Measurements from ENCODE around the gene SNCB.

DNA sequence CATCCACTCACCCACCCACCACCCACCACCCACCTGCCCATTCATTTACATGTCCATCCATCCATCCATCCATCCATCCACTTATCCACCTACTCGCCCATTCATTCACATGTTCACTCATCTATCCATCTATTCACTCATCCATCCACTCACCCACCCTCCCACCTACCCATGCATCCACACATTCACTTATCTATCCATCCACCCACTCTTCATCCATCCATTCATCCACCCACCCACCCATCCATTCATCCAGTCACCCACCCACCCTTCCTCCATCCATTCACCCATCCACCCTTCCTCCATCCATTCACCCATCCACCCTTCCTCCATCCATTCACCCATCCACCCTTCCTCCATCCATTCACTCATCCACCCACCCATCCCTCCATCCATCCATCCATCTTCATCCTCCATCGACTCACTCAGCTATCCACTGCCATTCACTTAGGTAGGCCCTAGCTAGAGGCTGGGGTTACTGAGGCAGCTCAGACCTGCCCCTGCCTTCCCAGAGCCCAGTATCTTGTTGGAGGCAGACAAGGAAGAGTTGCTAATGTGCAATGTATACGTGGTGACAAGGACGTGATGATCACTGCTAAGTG lies 29.6 kb upstream of the SNCB start:
- TF ChIP-seq EP300 (IDR thresholded peaks at IDR 0.05) (no peak), POLR2A (IDR thresholded peaks at IDR 0.05) (no peak)
- TF ChIP-seq, protein P1, sequence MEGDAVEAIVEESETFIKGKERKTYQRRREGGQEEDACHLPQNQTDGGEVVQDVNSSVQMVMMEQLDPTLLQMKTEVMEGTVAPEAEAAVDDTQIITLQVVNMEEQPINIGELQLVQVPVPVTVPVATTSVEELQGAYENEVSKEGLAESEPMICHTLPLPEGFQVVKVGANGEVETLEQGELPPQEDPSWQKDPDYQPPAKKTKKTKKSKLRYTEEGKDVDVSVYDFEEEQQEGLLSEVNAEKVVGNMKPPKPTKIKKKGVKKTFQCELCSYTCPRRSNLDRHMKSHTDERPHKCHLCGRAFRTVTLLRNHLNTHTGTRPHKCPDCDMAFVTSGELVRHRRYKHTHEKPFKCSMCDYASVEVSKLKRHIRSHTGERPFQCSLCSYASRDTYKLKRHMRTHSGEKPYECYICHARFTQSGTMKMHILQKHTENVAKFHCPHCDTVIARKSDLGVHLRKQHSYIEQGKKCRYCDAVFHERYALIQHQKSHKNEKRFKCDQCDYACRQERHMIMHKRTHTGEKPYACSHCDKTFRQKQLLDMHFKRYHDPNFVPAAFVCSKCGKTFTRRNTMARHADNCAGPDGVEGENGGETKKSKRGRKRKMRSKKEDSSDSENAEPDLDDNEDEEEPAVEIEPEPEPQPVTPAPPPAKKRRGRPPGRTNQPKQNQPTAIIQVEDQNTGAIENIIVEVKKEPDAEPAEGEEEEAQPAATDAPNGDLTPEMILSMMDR (IDR thresholded peaks at IDR 0.05), result no peak

All from ovary (tissue), 3 donors.